ENCODE results near the gene DTX3.
"Not testable (repeated sequence)": the region's sequence is repeated elsewhere in the genome, so short reads cannot be mapped to it uniquely, and the experiment has no call there.

DTX3 gene

DNA sequence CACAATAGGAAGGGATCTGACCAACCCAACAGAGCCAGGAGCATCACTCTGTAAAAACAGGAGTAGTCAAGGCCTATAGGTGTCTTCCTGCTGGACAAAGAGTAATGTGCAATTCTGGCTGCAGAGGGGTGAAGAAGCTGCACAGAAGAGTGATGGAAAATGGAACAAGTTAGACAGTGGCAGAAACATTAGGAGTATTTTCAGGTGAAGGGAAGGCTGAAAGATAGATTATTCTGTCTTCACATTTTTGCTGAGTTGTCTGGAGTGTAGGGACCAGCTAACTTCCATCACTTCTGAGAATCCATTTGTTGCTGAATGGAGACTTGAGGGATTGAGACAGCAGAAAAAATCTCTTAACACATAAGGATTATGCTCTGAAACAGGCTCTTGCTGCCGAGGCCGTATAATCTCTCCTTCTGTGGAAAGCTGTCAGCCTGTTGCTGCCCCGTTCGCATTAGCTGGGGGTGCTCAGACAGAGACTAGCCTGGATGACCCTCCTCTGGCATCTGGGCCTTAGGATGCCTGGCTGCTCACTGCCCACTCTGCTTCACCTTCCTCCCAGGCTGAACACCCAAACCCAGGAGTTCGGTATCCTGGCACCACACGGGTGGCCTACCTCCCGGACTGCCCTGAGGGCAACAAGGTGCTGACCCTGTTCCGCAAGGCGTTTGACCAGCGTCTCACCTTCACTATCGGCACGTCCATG is 3.5 kb downstream of the DTX3 start:
- no peak for DNase-seq

DNA sequence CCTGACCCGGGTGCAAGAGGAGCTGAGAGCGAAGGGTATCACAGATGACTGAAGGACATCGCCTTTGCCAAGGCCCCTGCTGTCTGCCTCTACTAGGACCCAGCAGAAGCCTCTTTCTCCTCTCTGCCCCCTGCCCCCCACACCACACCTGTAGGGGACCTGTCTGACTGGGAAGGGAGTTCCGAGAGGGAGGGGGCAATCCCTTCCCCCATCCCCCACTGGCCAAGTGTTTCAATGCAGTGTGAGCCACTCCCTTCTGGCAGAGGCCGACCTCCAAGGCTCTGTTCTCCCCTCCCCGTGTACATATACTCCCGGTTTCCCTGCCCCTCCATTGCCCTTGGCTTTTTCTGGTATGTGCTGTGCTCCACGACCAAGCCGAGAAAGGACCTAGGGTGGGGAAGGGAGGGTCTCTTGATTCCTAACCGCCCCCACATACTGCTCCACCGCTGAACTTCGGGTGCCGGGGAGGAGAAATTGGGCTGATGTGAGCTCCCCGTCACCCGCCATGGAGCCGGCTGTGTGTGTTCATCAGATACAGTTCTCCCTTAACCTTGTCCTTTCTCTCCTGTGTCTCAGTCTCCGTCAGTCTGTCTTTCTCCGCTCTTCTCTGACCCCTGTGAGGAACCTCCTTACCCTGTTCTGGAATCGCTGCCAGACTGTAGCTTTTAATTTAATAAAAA is 4.6 kb downstream of the DTX3 start:
- no peak for DNase-seq

DNA sequence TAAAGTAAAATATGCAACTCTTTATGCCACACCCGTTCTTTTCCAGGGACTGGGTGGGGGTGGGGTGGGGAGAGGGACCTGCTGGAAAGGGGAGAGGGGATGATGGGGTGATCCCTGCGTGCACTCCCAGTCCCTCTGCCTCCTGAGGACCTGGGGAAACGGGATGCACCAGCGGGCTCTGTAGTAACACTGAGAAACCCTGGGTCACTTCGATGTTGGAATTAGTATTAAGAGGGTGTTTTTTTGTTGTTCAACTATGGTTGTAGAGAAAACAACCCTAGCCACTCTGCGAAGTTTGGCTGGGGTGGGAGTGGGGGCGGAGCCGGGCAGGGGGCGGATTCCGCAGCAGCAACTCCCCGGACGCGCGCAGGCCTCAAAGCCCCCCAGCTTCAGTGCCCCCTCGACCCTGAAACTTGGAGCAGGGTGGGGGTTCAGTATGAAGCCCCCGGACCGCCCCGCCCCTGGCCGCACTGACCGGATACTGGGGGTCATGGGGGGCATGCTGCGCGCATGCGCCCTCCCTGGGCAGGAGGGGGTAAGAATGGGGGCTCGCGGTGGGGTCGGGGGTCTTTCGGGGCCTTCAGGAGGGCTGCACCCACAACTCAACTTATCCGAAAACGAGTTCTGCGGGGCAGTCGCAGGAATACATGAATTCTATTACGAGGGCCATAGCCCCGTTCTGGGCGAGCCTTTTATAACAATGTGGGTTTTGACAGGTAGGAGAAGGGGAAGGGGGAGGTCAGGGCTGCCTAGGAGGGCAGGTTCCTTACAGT is 5.3 kb downstream of the DTX3 start:
- DNase-seq: no peak

DNA sequence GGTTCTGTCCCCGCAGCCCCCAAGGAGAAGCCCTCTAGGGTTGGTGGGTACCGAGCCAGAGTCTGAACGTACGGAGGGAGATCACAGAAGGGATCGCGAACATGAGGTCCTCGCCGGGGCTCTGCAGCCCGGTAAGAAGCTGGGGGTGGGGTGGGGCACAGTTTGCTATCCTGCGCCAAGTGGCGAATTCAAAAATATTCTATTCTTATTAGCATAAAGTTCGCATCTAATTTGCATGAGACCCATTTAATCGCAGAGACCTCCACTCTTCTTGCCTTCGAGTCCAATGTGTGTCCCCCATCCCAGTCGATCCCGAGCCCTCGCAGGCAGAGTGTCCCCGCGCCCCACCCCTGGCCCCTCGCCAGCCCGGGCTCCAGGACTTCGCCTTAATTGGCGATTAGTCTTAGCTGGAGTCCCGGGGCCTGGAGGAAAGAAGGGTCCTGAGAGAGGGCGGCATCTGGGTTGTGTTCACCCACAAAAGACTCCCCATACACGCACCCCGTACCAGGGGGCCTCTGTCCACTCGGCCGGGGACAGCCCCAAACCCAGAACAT is 6.0 kb downstream of the DTX3 start:
- no peak for DNase-seq

DNA sequence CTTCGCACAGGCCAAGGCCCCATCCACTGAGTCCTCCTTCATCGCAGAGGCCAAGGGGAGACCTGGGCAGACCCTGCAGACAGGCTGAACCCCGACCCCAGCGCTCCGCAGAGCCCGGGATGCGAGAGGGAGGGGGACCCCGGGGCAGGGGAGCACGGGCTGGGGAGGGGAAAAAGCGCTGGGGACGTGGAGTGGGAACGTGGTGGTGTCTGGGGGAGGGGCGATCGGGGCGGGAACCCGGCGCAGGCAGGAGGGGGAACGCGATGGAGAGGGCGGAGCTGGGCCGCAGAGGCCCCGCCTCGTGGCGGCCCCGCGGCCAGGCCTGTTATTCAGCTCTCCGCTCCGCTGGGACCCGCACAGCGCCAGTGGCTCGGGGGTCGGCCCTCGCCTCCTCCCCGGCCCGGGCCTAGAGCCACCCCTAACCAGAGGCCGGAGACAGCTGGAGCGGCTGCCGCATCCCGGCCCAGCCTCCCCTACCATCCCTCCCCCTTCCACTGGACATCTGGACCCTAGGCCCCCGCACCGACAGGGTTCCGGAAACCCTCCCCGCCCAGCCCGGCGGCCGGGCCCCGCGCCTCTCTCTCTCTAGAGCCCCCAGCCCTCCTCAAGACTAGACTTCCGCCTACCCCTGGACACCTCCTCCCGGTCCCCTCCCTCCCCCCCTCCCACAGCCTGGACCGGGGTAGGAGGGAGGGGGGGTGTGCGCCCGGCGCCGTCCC is 6.6 kb downstream of the DTX3 start, which contains the start of gene ARHGEF25:
Gene ARHGEF25, plus strand, starts transcription at position 328 of the 719 bp plus-strand sequence. CDS start 460 bp downstream, outside the sequence.
- no peak for DNase-seq

DNA sequence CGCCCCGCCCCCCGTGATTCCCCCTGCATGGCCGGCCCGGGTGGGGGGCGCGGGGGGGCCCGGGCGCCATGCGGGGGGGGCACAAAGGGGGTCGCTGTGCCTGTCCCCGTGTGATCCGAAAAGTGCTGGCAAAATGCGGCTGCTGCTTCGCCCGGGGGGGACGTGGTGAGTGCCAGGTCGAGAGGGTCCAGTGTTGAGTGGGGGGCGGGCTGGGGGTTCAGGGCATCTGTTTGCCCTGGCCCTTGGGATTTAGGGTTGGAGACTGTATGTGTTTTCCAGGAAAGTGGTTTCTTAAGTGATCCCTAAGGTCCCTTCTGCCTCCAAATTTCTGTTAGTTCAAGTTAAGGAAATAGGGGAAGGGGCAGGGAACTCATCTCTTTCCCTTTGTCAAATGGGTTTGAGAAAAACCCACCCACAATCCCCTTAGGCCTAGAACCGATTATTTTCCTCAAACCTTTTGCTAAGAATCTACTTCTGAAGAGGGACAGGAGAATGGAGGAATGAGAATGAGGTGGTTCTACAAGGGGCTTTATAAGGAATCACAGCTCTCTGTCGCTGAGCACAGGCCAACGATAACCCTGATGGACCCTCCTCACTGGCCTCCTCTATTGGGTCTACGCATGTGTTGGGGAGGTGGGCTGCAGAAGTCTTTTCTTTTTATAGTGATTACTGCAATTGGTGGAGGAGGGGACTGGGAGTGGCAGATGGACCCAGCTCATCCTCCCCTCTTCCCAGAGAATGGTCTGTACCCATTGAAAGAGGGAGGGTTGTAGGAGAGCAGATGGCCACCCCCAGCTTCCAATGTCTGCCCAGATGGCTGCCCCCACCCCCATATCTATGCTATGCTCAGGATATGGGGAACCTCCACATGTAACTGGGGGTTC is 7.4 kb downstream of the DTX3 start:
- DNase-seq: no peak

DNA sequence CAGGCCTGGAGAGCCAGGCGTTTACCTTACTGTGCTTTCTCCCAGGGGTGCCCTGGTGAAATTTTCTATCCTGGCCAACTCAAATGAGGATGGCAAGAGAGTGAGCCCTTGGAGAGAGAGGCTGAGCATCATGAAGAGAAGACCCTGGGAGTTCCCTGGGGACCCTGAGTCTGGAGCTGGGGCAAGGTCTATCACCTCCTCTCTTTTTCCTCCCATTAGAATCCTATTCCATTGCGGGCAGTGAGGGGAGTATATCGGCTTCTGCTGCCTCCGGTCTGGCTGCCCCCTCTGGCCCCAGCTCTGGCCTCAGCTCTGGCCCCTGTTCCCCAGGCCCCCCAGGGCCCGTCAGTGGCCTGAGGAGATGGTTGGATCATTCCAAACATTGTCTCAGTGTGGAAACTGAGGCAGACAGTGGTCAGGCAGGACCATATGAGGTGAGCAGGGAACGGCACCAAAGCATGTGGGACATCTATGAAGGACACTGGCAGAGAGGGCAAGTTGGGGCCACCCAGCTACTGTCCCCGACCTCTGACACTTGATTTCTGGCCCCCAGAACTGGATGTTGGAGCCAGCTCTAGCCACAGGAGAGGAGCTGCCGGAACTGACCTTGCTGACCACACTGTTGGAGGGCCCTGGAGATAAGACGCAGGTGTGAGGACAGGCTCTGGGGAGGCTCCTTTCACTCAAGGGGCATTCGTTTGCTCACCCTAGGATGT is 8.2 kb downstream of the DTX3 start:
- DNase-seq: no peak

DNA sequence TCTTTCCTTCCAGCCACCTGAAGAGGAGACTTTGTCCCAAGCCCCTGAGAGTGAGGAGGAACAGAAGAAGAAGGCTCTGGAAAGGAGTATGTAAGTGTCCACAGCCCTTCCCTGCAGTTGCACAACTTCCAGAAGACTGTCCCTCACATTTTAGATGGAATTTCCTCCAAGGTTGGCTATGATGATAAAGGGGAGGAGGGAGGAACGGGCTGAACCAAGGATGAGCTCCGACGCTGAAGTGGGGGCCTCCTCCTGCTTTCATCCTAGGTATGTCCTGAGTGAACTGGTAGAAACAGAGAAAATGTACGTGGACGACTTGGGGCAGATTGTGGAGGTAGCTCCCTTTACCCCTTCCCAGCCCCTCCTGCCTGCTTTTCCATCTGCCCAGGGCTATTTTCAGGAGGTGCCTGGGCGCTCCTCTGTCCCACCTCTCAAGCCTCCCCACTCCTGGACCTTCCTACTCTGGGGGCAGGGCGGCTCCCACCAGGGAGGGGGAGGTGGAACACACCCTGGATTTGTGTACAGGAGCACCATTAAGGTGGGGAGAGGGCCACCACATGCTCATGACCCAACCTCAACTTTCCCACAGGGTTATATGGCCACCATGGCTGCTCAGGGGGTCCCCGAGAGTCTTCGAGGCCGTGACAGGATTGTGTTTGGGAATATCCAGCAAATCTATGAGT is 8.9 kb downstream of the DTX3 start:
- DNase-seq: no peak

DNA sequence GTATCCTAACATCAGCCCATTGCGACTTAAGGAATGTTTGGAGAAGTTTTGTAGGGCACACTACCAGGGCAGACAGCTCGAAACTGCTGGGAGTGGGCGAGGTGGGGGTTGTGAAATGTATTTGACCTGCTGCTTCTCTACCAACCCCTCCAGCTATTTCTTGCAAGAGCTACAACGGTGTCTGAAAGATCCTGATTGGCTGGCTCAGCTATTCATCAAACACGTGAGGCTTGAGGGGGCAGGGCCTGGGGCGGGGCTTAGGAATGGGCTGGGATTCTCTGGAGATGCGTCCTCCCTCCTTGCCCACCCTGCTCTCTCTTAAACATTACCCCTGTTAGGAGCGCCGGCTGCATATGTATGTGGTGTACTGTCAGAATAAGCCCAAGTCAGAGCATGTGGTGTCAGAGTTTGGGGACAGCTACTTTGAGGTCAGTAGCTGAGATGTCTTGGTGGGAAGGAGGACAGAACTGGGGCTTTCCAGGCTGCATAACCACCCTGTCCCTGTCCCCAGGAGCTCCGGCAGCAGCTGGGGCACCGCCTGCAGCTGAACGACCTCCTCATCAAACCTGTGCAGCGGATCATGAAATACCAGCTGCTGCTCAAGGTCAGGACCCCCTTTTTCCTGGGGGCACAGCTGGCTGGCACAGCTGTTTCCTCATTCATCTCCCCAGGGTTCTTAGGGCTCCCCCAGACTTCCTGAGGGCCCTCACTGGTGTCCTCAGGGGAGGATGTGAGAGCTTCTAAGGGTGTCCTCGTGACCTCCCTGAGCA is 9.7 kb downstream of the DTX3 start:
- DNase-seq: no peak

DNA sequence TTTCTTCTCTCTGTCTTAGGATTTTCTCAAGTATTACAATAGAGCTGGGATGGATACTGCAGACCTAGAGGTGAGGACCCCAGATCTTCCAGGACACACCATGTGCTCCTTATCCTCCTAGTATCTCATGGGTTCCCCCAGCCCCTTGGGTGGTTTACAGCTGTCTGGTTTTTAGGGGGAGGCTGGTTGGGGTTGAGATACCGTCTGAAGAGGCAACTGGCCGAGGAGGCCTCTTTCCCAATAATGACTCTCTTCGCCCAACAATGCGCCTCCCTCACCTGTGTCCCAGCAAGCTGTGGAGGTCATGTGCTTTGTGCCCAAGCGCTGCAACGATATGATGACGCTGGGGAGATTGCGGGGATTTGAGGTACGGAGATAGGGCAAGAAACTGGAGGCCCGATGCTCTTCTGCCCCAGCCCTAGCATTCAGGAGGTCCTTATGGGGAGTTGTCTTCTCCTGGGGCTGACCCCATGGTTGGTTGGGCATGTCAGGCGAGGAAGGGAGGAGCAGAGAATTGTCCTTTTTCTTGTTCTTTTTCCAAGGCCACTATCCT is 10.4 kb downstream of the DTX3 start:
- no peak for DNase-seq

DNA sequence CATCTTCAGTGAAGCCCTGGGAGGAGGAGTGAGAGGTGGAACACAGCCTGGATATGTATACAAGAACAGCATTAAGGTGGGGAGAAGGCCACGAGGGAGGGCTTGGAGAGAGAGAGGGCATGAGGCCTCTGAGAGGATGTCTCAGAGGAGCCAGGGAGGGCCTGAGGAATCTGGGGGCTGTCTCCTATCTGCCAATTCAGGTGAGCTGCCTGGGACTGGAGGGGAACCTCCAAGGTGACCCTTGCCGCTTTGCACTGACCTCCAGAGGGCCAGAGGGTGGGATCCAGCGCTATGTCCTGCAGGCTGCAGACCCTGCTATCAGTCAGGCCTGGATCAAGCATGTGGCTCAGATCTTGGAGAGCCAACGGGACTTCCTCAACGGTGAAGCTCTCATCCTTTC is 11.0 kb downstream of the DTX3 start:
- DNase-seq: no peak

DNA sequence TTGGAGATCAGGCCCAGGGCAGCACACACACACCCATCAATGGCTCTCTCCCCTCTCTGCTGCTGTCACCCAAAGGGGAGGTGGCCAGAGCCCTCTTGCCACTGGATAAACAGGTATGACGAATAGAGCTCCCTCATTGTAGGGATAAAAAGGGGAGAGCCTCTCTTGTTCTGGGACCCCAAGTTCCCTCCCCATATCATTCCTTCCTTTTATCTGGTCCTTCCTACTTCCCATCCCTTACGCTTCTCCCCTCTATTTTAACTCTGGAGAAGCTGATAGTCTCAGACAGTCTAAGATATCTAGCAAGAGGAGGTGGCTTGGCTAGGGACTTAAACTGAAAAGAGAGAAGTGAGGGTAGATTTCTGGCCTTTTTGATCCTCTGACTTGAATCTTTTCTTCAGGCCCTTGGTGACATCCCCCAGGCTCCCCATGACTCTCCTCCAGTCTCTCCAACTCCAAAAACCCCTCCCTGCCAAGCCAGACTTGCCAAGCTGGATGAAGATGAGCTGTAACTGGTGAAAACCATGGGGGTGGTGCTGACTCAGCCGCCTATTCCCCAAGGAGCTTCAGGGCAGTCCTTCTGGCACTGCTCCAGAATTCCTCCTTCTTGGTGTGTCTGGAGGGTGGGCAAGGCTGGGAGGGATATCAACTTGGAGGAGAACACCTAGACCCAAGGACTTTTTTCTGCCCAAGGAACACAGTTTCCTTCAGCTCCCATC is 11.9 kb downstream of the DTX3 start:
- DNase-seq: no peak

DNA sequence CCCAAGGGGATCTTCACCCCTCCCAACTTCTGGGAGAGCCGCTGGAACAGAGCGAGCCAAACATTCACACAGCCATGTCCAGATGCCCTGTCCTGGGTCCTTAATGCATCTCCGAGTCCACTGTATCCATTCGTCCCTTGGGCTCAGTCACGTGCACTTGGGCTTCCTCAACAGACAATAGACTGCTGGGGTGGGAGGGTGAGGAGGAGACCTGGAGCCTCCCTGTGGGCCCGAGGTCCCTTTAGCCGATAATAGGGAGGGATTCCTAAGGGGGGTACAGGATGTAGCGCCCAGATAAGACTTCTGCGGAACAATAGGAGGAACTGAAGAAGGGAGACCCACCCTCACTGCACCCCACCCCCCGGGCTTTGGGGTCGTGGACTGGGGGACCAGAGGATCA is 13.3 kb downstream of the DTX3 start:
- DNase-seq: no peak

DNA sequence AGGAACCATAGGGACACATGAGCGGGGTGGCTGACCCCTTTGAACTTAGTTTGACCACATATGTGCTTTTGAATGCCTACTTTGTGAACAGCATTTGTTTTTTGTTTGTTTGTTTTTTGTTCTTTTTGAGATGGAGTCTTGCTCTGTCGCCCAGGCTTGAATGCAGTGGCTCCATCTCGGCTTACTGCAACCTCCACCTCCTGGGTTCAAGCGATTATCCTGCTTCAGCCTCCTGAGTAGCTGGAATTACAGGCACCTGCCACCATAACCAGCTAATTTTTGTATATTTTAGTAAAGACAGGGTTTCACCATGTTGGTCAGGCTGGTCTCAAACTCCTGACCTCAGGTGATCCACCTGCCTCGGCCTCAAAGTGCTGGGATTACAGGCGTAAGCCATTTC is 13.8 kb downstream of the DTX3 start:
- not testable (repeated sequence) for DNase-seq

DNA sequence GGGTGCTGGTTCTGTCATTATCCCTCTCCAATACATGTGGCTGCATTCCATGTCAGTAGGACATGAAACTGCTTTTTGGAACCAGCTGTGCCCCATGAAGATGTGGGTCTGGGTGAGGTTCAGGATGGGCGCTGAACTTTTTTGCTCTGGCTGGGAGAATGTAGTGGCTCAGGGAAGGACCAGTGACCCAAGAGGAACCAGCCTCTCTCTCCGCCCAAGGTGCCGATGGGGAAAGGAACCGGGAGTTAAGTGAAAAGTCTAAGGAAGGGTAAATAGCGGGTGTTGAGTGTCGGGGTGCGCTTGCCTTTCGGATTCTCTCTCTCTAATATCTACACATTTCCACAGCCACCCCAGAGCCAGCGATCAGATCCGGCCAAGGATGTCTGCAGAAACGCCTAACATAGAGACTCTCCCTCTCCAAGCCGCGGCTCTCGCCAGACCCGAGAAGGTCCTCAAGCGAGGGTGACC is 14.4 kb downstream of the DTX3 start:
- no peak for DNase-seq

DNA sequence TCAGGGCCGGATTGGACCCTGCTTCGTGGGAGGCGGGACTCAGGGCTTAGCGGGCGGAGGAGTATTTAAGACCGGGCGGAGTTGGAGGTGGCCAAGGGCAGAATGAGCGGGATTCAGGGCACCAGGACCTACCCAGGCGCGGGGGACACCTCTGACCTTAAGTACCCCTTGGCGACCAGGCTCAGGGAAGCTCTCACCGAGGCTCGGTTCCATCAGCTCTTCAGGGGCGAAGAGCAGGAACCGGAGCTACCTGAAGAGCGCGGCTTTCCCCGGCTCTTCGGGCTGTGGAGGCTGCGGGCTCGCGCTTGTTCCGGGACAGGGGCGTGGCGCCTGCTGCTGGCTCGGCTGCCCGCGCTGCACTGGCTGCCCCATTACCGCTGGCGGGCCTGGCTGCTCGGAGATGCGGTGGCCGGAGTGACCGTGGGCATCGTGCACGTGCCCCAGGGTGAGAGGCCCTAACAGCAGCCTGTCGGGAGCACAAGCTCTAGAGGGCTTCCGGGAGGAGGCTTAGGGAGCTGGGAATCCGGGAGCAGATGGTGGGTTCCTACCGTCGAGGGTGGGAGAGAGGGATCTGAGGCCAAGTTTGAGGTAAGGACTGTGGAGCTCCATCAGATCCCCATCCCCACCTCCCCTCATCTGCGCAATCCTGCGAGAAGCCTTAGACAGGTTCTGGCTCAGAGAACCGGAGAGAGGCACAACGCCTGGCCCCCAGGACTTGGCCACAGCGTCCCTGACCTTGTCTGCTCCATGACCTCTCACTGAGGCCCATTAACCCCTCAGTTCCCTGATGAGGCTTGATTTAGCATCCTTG is 15.0 kb downstream of the DTX3 start:
- no peak for DNase-seq

DNA sequence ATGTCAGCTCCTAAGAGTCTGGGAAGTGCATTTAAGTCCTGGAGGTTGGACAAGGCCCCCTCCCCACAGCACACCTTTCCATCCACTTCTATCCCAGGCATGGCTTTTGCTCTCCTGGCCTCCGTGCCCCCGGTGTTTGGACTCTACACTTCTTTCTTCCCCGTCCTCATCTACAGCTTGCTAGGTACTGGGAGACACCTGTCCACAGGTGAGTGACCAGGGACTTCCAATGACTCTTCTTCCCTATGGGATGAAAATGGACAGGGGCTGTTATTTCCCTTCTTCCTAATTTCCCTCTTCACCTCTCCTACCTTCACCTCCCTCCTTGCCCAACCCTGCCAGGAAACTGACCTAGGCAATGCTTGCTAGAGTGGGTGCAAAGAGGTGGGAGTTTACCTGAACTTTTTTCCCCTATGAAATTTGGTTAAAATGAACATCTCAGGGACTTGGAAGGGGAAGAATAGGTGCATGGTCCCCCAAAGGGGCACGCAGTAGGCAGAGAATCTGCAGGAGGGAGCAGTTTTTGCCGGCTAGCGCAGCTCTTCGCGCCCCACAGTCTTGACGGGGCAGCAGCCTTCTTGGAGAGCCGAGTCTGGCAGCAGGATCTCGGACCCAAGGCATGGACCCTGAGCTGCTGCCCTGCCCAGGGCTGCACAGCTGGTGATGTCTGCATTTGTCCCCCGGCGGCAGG is 15.8 kb downstream of the DTX3 start:
- no peak for DNase-seq

Data from central memory CD4-positive, alpha-beta T cell (primary cell).